Measurements from ENCODE around the gene STK16.
"Not testable (repeated sequence)": the region's sequence is repeated elsewhere in the genome, so short reads cannot be mapped to it uniquely, and the experiment has no call there.

Gene STK16, protein sequence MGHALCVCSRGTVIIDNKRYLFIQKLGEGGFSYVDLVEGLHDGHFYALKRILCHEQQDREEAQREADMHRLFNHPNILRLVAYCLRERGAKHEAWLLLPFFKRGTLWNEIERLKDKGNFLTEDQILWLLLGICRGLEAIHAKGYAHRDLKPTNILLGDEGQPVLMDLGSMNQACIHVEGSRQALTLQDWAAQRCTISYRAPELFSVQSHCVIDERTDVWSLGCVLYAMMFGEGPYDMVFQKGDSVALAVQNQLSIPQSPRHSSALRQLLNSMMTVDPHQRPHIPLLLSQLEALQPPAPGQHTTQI

DNA sequence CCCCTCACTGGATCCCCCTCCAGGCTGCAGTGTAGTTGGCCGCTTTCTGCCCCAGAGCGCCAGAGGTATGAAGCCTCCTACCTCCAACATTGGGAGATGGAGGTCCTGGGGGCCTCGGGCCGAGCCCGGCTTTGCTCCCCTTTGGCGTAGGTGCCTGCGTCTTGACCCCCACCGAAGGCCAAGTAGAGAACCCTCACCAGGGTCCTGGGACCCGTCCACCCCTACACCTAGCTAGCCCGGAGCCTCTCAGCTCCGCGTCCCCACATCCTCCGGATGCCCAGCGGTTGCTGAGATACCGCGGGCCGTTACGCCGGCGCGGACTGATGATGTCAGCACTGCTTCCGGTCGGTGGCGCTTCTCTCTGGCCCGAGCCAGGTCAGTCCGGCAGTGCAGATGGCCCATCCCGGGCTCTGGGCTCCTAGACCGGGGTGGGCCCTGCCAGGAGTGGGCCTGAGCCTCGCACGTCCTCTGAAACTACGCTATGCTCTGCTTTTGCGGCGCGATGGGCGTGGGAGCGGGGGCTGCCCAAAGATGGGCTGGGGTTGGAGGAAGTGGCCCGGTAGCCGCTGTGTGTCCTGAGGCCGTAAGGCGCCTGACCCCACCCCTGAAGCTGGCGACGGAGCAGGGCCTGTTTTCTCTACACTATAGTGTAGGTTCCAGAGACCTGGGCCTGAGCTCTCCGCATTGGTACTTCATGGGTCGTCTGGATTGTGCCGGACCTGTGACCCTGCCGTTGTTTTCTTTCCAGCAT lies at the start of gene STK16, which contains the start of gene GLB1L:
STK16 (plus strand) TSS at position 332 of the 751 bp plus-strand sequence. CDS start 521 bp downstream, outside the sequence.
GLB1L (minus strand) TSS at position 297 of the 751 bp plus-strand sequence. CDS start 1,871 bp downstream, outside the sequence.
- DNase-seq, result peak; percentile 88 to 89

DNA sequence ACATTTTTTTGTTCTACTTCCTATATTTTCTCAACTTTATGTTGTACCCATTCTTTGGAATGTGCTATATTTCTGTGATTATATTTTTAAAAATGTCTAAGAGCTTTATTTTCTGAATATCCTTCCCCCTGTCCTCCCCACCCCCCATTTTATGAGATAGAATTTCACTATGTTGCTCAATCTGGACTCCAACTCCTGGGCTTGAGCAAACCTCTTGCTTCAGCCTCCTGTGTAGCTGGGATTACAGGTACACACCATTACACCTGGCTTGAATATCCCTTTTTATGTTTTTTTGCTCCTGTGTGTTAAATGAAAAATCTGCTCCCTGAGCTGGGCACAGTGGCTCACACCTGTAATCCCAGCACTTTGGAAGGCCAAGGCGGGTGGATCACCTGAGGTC lies 47.9 kb upstream of the STK16 start:
- DNase-seq, result no peak

DNA sequence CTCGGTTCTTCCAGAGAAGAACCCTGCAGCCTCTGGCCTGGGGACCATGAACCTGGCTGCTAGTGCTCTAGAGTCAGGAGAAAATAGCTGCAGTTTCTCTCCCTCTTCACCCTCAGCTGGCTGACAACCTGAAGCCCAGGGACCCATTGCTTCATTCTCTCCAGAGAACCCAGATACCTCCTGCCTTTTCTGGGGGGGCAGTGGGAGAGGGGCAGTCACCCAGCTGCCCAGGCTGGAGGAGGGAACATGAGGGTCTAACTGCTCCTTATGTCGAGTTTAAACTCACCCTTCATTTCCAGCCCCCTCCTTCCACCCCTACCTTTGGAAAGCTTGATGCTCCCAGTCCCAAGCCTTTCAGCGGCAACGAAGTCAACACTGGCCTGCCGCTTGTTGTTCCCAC lies 46.3 kb upstream of the STK16 start:
- DNase-seq, result no peak

DNA sequence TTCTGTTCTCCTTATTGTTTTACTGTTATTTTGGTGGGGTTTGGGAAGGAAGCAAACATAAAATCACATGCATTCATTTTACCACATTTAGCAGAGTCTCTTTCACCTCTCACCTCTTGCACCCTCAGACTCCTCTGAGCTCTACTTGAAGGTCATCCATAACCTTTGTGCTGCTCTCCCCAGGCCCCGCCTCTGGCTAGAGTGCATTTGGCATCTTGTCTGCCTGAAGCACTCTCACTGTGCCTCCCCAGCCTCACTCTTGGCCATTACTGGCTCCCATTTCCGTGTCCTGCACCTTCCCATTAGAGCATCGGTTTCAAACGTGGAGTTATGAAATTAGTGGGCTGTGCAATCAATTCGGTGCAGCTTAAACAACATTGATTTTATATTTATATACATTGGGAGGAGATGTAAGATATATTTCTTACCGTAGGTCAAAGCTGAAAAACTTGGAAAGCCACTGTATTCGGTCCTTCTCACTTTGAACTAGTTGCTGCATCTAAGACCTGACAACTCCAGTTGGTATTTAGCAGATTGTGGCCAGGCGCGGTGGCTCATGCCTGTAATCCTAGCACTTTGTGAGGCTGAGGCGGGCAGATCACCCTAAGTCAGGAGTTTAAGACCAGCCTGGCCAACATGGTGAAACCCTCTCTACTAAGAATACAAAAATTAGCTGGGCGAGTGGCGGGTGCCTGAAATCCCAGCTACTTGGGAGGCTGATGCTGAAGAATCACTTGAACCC lies 45.6 kb upstream of the STK16 start:
- DNase-seq, result no peak

DNA sequence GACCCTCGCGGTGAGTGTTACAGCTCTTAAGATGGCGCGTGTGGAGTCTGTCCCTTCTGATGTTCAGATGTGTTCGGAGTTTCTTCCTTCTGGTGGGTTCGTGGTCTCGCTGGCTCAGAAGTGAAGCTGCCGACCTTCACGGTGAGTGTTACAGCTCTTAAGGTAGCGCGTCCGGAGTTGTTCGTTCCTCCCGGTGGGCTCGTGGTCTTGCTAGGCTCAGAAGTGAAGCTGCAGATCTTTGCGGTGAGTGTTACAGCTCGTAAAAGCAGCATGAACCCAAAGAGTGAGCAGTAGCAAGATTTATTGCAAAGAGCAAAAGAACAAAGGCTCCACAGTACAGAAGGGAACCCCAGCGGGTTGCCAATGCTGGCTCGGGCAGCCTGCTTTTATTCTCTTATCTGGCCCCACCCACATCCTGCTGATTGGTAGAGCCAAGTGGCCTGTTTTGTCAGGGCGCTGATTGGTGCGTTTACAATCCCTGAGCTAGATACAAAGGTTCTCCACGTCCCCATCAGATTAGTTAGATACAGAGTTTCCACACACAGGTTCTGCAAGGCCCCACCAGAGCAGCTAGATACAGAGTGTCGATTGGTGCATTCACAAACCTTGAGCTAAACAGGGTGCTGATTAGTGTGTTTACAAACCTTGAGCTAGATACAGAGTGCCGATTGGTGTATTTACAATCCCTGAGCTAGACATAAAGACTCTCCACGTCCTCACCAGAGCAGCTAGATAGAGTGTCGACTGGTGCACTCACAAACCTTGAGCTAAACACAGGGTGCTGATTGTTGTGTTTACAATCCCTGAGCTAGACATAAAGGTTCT lies 44.6 kb upstream of the STK16 start:
- DNase-seq, result peak; percentile 41 to 59

DNA sequence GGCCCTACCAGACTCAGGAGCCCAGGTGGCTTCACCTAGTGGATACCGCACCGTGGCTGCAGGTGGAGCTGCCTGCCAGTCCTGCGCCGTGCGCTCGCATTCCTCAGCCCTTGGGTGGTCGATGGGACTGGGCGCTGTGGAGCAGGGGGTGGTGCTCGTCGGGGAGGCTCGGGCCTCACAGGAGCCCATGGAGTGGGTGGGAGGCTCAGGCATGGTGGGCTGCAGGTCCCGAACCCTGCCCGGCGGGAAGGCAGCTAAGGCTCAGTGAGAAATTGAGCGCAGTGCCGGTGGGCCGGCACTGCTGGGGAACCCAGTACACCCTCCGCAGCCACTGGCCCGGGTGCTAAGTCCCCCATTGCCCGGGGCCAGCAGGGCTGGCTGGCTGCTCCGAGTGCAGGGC lies 43.9 kb upstream of the STK16 start:
- not testable (repeated sequence) for DNase-seq

DNA sequence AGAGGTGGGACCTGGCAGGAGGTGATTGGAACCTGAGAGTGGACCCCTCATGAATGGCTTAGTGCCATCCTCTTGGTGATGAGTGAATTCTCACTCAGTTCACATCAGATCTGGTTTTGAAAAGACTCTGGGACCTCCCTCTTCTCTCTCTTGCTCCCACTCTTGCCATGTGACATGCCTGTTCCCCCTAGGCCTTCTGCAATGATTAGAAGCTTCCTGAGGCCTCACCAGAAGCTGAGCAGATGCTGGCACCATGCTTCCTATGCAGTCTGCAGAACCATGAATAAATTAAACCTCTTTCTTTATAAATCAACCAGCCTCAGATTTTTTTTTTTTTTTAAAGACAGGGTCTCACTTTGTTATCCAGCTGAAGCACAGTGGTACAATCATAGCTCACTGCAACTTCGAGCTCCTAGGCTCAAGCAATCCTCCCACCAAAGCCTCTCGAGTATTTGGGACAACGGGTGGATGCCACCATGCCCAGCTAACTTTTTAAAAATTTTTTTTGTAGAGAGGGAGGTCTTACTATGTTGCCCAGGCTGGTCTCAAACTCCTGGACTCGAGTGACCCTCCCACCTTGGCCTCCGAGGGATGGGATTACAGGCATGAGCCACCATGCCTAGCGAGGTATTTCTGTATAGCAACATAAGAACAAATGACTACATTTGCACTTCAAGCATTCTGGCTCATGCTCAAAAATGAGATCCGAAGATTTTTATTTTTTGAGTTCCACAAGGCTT lies 40.7 kb upstream of the STK16 start:
- no peak for DNase-seq

DNA sequence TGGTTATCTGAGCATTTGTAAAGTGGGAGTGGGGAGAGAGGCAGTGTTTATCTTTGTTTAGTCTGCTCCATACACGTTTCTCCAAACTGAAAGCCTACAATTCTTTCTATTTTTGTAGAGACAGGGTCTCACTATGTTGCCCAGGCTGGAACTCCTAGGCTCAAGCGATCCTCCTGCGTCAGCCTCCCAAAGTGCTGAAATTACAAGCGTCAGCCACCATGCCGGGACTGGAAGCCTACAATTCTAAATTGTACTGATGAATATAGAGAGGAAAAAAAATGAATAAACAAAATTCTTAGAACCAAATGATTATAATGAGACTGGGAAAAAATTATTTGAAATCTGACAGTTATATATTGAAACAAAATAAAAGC lies 40.1 kb upstream of the STK16 start:
- no peak for DNase-seq

DNA sequence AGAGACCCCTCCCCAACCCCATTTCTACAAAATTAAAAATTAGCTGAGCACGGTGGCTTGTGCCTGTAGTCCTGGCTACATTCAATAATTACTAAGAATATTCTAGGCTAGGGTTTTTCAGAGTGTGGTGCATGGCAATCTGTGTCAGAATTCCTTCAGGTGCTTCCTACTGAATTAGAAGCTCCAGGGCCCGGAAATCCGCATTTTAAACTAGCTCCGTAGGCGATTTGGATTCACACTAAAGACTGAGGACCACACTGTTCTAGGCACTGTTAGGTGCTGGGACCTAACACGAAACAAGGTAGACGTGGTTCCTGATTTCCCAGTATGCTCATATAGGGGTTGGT lies 39.3 kb upstream of the STK16 start:
- no peak for DNase-seq

DNA sequence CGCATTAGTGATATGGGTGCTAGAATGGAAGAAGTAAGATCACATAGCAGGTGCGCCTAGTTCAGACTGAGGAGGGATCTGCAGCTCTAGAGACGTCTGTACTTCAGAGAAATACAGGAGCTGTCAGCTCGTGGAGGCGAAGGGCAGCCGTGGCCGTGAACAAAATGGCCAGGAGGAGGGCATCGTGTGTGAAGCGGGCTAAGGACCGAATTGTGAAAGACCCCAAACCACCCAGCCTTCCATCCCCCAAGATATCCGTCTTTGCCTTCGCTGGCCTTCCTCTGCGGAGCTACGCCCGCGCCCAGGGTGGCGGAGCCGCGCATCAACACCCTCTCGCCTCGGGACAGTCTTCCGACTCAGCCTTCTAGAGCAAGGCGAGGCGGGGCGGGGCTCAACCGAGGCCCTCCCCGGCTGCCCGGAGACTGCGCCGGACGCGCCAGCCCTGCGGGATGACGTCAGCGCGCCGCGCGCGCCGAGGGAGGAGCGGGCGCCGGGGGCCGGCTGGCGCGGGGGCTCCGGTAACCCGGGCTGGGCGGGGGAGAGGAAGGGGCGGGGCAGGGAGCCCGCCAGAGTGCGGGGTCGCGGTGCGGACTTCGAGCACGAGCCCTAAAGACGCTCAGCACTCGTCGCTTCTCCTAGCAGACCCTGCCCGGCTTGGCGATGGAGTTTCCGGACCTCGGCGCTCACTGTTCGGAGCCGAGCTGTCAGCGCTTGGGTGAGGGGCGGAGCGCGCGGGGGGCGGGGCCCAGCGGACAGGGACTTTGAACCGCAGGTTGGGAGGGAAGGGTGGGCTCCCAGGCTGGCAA lies 38.7 kb upstream of the STK16 start, which contains the start of gene ZFAND2B:
ZFAND2B (plus strand) TSS at position 455 of the 806 bp plus-strand sequence; CDS start at position 661, 206 bp downstream.
- DNase-seq, result peak; percentile 95 to 96

DNA sequence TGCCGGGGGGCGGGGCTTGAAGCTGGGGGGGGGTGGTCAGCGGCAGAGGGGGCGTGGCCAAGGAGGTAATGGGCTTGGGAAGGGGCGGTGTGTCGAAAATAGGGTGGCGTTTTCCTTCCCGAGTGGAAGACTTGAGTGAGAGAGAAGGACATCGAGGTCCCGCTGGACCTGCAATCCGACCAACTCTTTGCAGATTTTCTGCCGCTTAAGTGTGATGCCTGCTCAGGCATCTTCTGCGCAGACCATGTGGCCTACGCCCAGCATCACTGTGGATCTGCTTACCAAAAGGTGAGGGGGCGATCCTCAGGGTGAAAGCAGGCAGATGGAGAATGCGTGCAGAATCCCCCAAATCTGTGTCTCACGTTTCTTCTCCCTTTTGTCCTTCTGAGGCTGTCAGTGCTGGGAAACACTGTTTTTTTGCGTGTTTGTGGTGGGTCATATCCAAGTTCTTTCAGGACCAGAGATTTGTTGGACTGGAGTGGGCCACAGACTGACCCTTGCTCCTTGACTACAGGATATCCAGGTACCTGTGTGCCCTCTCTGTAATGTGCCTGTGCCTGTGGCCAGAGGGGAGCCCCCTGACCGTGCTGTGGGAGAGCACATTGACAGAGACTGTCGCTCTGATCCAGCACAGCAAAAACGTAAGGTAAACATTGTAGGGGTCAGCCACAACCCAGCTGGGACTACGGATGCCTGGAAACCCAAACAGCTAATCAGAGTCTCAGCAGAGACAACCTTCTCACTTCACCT lies 38.0 kb upstream of the STK16 start:
- DNase-seq, result no peak

DNA sequence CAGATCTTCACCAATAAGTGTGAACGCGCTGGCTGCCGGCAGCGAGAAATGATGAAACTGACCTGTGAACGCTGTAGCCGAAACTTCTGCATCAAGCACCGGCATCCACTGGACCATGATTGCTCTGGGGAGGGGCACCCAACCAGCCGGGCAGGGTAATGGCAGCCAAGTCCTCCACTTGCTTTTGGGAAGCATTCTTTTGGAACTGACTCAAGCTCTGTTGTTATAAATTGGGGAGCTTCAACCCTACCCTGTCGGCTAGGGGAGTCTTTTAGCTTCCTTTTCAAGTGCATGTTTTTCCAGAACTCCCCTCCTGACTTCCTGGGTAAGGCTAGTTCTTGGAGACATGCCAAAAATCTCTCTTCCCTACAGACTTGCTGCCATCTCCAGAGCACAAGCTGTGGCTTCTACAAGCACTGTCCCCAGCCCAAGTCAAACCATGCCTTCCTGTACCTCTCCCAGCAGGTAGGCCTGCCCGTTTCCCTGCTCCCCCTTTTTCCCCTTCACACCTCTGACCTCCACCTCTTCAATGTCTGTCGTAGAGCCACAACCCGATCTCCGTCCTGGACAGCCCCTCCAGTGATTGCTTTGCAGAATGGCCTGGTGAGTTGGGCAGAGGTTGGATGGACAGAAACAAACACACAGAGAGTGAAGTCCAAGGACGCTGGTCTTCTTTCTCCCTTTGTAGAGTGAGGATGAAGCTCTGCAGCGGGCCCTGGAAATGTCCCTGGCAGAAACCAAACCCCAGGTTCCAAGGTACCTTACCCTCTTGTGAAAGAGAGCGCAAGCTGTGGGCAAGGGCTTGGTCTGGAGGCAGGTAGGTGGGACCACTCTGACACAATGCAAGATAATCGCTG lies 37.2 kb upstream of the STK16 start:
- no peak for DNase-seq

DNA sequence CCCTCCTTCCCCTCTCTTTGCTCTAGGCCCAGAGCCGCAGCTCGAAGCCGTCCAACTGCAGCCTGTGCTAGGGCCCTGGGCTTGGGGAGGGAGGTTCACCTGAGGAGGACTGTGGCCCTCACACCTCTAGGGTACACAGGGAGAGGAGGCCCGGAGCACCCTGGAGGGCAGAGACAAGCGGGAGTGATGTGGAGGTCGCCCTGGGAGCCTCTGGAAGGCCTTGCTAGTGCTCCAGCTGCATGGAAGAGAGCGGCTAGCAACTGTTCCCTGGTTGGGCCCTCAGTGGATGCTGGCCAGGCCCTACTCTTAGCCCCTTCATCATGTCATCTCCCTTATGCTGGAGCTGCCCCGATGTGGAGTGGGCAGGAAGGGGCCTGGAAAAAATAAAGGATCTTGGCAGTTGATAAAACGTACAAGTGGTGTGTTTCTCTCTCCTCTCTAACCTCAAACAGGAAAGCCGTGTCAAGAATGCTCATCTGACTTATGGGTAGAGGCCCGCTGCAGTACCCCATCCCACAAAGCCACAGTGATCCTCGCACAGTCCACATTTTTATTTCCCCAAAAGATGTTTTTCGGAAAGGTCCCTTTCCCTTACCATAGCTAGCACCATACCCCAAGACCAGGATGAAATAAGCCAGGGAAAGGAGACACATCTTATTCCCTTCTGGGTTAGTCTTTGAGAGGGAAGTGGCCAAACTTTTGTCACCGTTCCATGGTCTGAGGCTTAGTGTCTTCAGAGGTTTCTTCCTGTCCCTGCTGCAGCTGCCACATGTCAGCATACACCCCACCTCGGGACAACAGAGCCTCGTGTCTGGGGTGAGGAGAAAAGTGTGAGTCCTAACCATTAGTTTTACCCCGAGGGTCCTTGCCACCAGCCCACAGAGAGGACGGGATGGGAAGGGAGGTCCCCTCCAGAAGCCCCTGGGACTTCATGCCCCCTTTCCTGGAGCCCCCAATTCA lies 35.8 kb upstream of the STK16 start:
- DNase-seq, result no peak

DNA sequence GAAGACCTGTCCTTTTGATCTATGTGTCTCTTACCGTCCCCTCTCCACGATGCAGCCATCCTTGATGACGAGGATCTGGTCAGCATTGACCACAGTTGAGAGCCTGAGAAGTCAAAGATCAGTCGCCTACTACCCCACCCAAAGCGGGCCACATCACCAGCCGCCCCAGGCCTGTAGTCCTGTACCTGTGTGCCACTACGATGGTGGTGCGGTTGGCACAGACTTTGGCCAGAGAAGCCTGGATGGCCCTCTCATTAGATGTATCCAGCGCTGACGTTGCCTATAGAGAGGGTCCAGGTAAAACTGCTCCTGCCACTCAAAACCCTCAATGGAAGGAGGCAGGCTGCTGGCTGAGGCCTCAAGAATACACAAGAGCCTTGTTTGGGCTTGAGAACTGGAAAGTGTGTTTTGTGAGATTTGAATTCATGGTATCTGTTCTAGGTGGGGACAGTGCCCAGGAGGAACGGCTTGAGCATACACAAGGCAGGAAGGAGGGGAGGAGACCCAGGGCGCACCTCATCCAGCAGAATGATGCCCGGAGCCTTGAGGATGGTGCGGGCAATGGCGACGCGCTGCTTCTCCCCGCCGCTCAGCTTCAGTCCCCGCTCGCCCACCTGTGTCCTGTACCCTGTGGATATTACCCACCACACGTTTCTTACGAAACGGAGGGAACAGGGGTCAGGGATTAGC lies 34.9 kb upstream of the STK16 start:
- no peak for DNase-seq

DNA sequence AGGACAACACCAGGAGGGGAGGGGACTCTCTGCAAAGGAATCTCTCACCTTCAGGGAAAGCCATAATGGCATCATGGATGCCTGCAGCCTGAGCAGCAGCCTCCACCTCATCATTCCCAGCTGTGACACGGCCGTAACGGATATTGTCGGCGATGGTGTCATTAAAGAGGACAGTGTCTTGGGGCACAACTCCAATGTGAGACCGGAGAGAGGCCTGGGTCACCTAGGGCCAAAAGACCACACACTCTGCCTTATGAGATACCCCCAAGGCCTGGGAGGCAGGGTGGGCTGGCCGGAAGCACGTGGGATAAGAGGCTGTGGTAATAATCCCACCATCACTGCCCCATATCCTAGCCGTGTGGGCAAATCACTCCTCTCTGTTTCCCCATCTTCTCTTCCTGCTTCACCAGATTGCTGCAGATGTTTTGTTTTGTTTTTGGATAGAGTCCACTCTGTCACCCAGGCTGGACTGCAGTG lies 34.4 kb upstream of the STK16 start:
- no peak for DNase-seq

DNA sequence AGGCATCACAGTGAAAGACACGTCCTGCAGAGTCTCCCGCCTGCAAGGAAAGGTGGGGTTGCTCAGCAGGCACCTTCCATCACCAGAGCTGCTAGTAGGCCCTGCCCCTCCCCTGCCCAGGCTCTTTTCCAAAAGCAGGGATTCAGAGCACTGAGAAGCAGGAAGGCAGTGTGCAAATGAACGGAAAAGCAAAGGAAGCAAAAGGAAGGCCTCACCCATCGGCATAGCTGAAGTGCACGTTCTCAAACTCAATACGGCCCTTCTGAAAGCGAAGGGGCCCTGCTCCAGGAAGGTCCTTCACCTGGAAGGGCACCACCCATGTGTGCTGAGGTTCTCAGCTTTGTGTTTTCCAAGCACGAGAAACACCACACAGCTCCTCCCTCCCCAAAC lies 32.3 kb upstream of the STK16 start:
- no peak for DNase-seq

DNA sequence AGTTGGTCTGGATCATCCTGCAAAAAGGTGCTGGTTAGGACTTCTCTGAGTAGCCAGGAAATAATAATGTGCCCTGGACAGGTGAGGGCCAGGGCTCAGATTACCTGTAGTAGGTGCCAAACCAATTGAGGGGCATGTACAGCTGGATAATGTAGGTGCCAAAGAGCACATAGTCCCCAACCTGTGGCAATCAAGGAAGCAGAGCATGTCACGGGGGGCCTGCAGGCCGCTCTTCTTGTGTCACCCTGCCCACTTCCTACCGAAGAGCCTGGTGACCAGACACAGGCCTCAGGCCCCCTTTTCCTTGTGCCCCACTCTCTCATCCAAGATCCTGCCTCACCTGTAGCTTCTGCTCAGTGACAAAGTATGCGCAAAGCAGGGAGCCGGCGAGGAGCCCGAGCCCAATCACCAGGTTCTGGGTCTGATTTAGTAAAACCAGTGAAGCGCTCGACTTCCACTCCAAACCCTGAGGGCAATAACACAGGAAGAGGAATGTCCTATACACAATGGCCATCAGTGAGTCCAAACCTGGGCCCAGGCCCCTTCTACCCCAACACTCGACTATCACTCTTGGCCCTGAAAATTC lies 31.7 kb upstream of the STK16 start:
- DNase-seq, result no peak
